ENCODE results near the gene STOML2. TPM values are rescaled to one million over a fixed set of nuclear protein-coding genes. Genes with fewer than 3 reads are reported as not detected.

STOML2 gene
- total RNA-seq, 1 donor from 2014 or later: 83.1 TPM

- Mint-ChIP-seq H3K4me3 (ENCODE audit: unreplicated experiment) (no peak overlapping the region), H3K27ac (ENCODE audit: unreplicated experiment) (peak overlapping the region; percentile 60)
- no peak for TF ChIP-seq EZH2 (IDR thresholded peaks at IDR 0.05; ENCODE audit: insufficient read depth, low read length)
- no peak for TF ChIP-seq CTCF (IDR thresholded peaks at IDR 0.05; ENCODE audit: insufficient read depth, low read depth, low read length)
Observed at GRCh38 chr9:35059438-35059837, 43.5 kb downstream of the STOML2 start.

GRCh38 chr9:35057271-35057620, 45.7 kb downstream of the STOML2 start:
- H3K36me3 Mint-ChIP-seq (ENCODE audit: low read depth, unreplicated experiment): peaks cover 51% of the 10 kb centered on the region
- H3K27me3 Mint-ChIP-seq (ENCODE audit: low read depth, unreplicated experiment): no peaks in the 10 kb centered on the region
- Histone ChIP-seq H2AFZ (ENCODE audit: low read depth, low read length) (no peak overlapping the region), H3K9ac (ENCODE audit: low read length) (no peak overlapping the region), H3K27ac (ENCODE audit: low read depth, low read length) (no peak overlapping the region), H3K9me3 (ENCODE audit: insufficient read depth, low read depth, low read length) (no peaks in the 10 kb centered on the region), H3K79me2 (ENCODE audit: insufficient read depth, low read length) (peaks cover 48% of the 10 kb centered on the region), H3K4me3 (ENCODE audit: insufficient read depth, low read depth, low read length) (no peak overlapping the region), H3K4me1 (ENCODE audit: insufficient read depth, low read length) (no peaks in the 10 kb centered on the region), H3K36me3 (ENCODE audit: insufficient read depth, low read length) (peaks cover 82% of the 10 kb centered on the region), H3K27me3 (ENCODE audit: insufficient read depth, low read length) (no peaks in the 10 kb centered on the region), H4K20me1 (ENCODE audit: insufficient read depth, low read length) (peaks cover 93% of the 10 kb centered on the region), H3K4me2 (ENCODE audit: low read length) (no peak overlapping the region)
- no peaks in the 10 kb centered on the region for H3K4me1 Mint-ChIP-seq (ENCODE audit: low read depth, unreplicated experiment)
- peak overlapping the region; percentile 41 for H3K27ac Mint-ChIP-seq (ENCODE audit: unreplicated experiment)
- no peak for TF ChIP-seq CTCF (IDR thresholded peaks at IDR 0.05; ENCODE audit: insufficient read depth, low read depth, low read length)
- TF ChIP-seq EZH2 (IDR thresholded peaks at IDR 0.05; ENCODE audit: insufficient read depth, low read length): no peak
- H3K9me3 Mint-ChIP-seq (ENCODE audit: unreplicated experiment): no peaks in the 10 kb centered on the region
- no peak overlapping the region for H3K4me3 Mint-ChIP-seq (ENCODE audit: unreplicated experiment)
- DNase-seq (ENCODE audit: low read depth) (no peak), FAIRE-seq (no peak)

More at GRCh38 chr9:35059438-35059837, 43.5 kb downstream of the STOML2 start:
- DNase-seq (ENCODE audit: low read depth) (no peak), FAIRE-seq (no peak)
- Histone ChIP-seq H3K4me1 (ENCODE audit: insufficient read depth, low read length) (no peaks in the 10 kb centered on the region), H3K9me3 (ENCODE audit: insufficient read depth, low read depth, low read length) (no peaks in the 10 kb centered on the region), H3K36me3 (ENCODE audit: insufficient read depth, low read length) (peaks cover 99% of the 10 kb centered on the region), H2AFZ (ENCODE audit: low read depth, low read length) (no peak overlapping the region), H4K20me1 (ENCODE audit: insufficient read depth, low read length) (peaks cover 95% of the 10 kb centered on the region), H3K4me2 (ENCODE audit: low read length) (no peak overlapping the region), H3K9ac (ENCODE audit: low read length) (no peak overlapping the region), H3K27me3 (ENCODE audit: insufficient read depth, low read length) (no peaks in the 10 kb centered on the region), H3K79me2 (ENCODE audit: insufficient read depth, low read length) (peaks cover 68% of the 10 kb centered on the region), H3K4me3 (ENCODE audit: insufficient read depth, low read depth, low read length) (no peak overlapping the region), H3K27ac (ENCODE audit: low read depth, low read length) (no peak overlapping the region)
- Mint-ChIP-seq H3K9me3 (ENCODE audit: unreplicated experiment) (no peaks in the 10 kb centered on the region), H3K36me3 (ENCODE audit: low read depth, unreplicated experiment) (peaks cover 47% of the 10 kb centered on the region), H3K4me1 (ENCODE audit: low read depth, unreplicated experiment) (no peaks in the 10 kb centered on the region), H3K27me3 (ENCODE audit: low read depth, unreplicated experiment) (no peaks in the 10 kb centered on the region)

GRCh38 chr9:35056571-35057270, 46.2 kb downstream of the STOML2 start:
- Histone ChIP-seq H3K79me2 (ENCODE audit: insufficient read depth, low read length) (peaks cover 43% of the 10 kb centered on the region), H3K4me2 (ENCODE audit: low read length) (no peak overlapping the region), H4K20me1 (ENCODE audit: insufficient read depth, low read length) (peaks cover 90% of the 10 kb centered on the region), H3K9me3 (ENCODE audit: insufficient read depth, low read depth, low read length) (no peaks in the 10 kb centered on the region), H3K27me3 (ENCODE audit: insufficient read depth, low read length) (no peaks in the 10 kb centered on the region), H2AFZ (ENCODE audit: low read depth, low read length) (no peak overlapping the region), H3K4me1 (ENCODE audit: insufficient read depth, low read length) (no peaks in the 10 kb centered on the region), H3K4me3 (ENCODE audit: insufficient read depth, low read depth, low read length) (no peak overlapping the region), H3K27ac (ENCODE audit: low read depth, low read length) (no peak overlapping the region), H3K9ac (ENCODE audit: low read length) (no peak overlapping the region), H3K36me3 (ENCODE audit: insufficient read depth, low read length) (peaks cover 79% of the 10 kb centered on the region)
- Mint-ChIP-seq H3K9me3 (ENCODE audit: unreplicated experiment) (no peaks in the 10 kb centered on the region), H3K4me3 (ENCODE audit: unreplicated experiment) (no peak overlapping the region), H3K4me1 (ENCODE audit: low read depth, unreplicated experiment) (no peaks in the 10 kb centered on the region), H3K36me3 (ENCODE audit: low read depth, unreplicated experiment) (peaks cover 47% of the 10 kb centered on the region), H3K27me3 (ENCODE audit: low read depth, unreplicated experiment) (no peaks in the 10 kb centered on the region), H3K27ac (ENCODE audit: unreplicated experiment) (peak overlapping the region; percentile 81)
- TF ChIP-seq EZH2 (IDR thresholded peaks at IDR 0.05; ENCODE audit: insufficient read depth, low read length): no peak
- TF ChIP-seq CTCF (IDR thresholded peaks at IDR 0.05; ENCODE audit: insufficient read depth, low read depth, low read length): no peak
- FAIRE-seq (no peak), DNase-seq (ENCODE audit: low read depth) (no peak)
